Neural progenitor cell (in vitro differentiated cells): ENCODE results near the gene CHIA. TPM values are rescaled to one million over a fixed set of nuclear protein-coding genes. Genes with fewer than 3 reads are reported as not detected.
A peak's percentile ranks its signal among the peaks of the same experiment; 100 is the strongest.
"Not testable (repeated sequence)": the region's sequence is repeated elsewhere in the genome, so short reads cannot be mapped to it uniquely, and the experiment has no call there.

Experiments used
- DNase-seq: peaks from one replicate; pipeline ENCODE4 v3.0.0-alpha.2; 2016; ENCODE audit warnings: low spot score
- H2AFZ ChIP-seq: fragments of 200-600 bp; sonication (generic); replicated peaks from 2 replicates; pipeline ENCODE4 v1.6.1; 2016; ENCODE audit warnings: antibody characterized with exemption
- H3F3A ChIP-seq: fragments of 200-600 bp; sonication (generic); 2 replicates; pipeline ENCODE4 v1.6.1; 2016; ENCODE audit warnings: antibody characterized with exemption, low read depth
- H3K27ac ChIP-seq: fragments of 200-600 bp; sonication (generic); 2 replicates; pipeline ENCODE4 v1.5.1; 2016; ENCODE audit warnings: mild to moderate bottlenecking
- H3K27me3 ChIP-seq: fragments of 200-600 bp; sonication (generic); 2 replicates; pipeline ENCODE4 v1.6.1; 2016; ENCODE audit warnings: mild to moderate bottlenecking, moderate library complexity
- H3K36me3 ChIP-seq: fragments of 200-600 bp; sonication (generic); 2 replicates; pipeline ENCODE4 v1.5.1; 2016
- H3K4me1 ChIP-seq: fragments of 200-600 bp; sonication (generic); 2 replicates; pipeline ENCODE4 v1.6.1; 2016; ENCODE audit warnings: mixed run types
- H3K4me2 ChIP-seq: fragments of 200-600 bp; sonication (generic); 2 replicates; pipeline ENCODE4 v1.6.1; 2016
- H3K4me3 ChIP-seq: fragments of 200-600 bp; sonication (generic); 2 replicates; pipeline ENCODE4 v1.5.1; 2016
- H3K79me2 ChIP-seq: fragments of 200-600 bp; sonication (generic); 2 replicates; pipeline ENCODE4 v1.6.1; 2016; ENCODE audit warnings: low read depth
- H3K9ac ChIP-seq: fragments of 200-600 bp; sonication (generic); 2 replicates; pipeline ENCODE4 v1.6.1; 2016
- H3K9me3 ChIP-seq: fragments of 200-600 bp; sonication (generic); 2 replicates; pipeline ENCODE4 v1.5.1; 2016; ENCODE audit warnings: low read depth
- H4K20me1 ChIP-seq: fragments of 200-600 bp; sonication (generic); 2 replicates; pipeline ENCODE4 v1.6.1; 2016; ENCODE audit warnings: low read depth
- H3K27ac Mint-ChIP-seq: 3 replicates; pipeline ENCODE4 v1.8.0; 2021; ENCODE audit warnings: mixed read lengths
- H3K27me3 Mint-ChIP-seq: 2 replicates; pipeline ENCODE4 v1.8.0; 2022; ENCODE audit warnings: low read depth, mild to moderate bottlenecking, inconsistent platforms, moderate library complexity, mixed read lengths; ENCODE audit not compliant: insufficient read depth
- H3K36me3 Mint-ChIP-seq: 3 replicates; pipeline ENCODE4 v1.8.0; 2021; ENCODE audit warnings: mixed read lengths
- H3K4me1 Mint-ChIP-seq: 3 replicates; pipeline ENCODE4 v1.8.0; 2021; ENCODE audit warnings: mixed read lengths
- H3K4me3 Mint-ChIP-seq: 3 replicates; pipeline ENCODE4 v1.8.0; 2021; ENCODE audit warnings: mild to moderate bottlenecking, moderate library complexity, mixed read lengths
- H3K9me3 Mint-ChIP-seq: 3 replicates; pipeline ENCODE4 v1.8.0; 2020; ENCODE audit warnings: mixed read lengths
- CTCF ChIP-seq: fragments of 200-600 bp; sonication (generic); IDR thresholded peaks from 2 replicates; pipeline ENCODE4 v1.5.1; 2017; ENCODE audit warnings: antibody characterized with exemption, mild to moderate bottlenecking
- EZH2 ChIP-seq: fragments of 200-600 bp; sonication (generic); IDR thresholded peaks from 2 replicates; pipeline ENCODE4 v1.6.1; 2017; ENCODE audit warnings: antibody characterized with exemption, mild to moderate bottlenecking, moderate library complexity
- total RNA-seq: library from RNA; depleted of rRNA; stranded (reverse); fragments of >200 nt; gene quantifications from 2 replicates; pipeline ENCODE4 v1.2.3, GENCODE V29; 2015; ENCODE audit warnings: low replicate concordance

The CHIA gene
- total RNA-seq, 1 donor from 2014 or later = not detected

GRCh38 chr1:111334169-111334568 is 43.5 kb downstream of the CHIA start:
- no peaks in the 10 kb centered on the region for H3K27me3 ChIP-seq
- H3K9ac ChIP-seq = no peak overlapping the region
- no peak overlapping the region for H3K4me2 ChIP-seq
- no peaks in the 10 kb centered on the region for H4K20me1 ChIP-seq
- no peak overlapping the region for H2AFZ ChIP-seq
- no peak for TF ChIP-seq EZH2
- TF ChIP-seq CTCF = peak; percentile 74
- Mint-ChIP-seq H3K36me3 (no peaks in the 10 kb centered on the region), H3K4me3 (no peak overlapping the region), H3K27ac (no peak overlapping the region), H3K4me1 (no peaks in the 10 kb centered on the region), H3K27me3 (no peaks in the 10 kb centered on the region), H3K9me3 (peaks cover 20% of the 10 kb centered on the region)
- no peaks in the 10 kb centered on the region for H3K36me3 ChIP-seq
- no peaks in the 10 kb centered on the region for H3K9me3 ChIP-seq
- H3K27ac ChIP-seq = no peak overlapping the region
- H3K4me1 ChIP-seq = no peaks in the 10 kb centered on the region
- H3K4me3 ChIP-seq = no peak overlapping the region
- H3K79me2 ChIP-seq = no peaks in the 10 kb centered on the region
- DNase-seq = peak; percentile 64
- H3F3A ChIP-seq = no peaks in the 10 kb centered on the region

GRCh38 chr1:111335214-111335877 is 44.7 kb downstream of the CHIA start:
- not testable (repeated sequence) for H3K36me3 ChIP-seq, H4K20me1 ChIP-seq, H3K9ac ChIP-seq, DNase-seq, H3K79me2 ChIP-seq, H3K27ac Mint-ChIP-seq, H3K4me2 ChIP-seq, H3K27me3 Mint-ChIP-seq, H3K4me3 ChIP-seq, H3K27me3 ChIP-seq, H3K27ac ChIP-seq, H3K4me1 ChIP-seq, H2AFZ ChIP-seq, H3K36me3 Mint-ChIP-seq, H3K9me3 ChIP-seq, H3K4me1 Mint-ChIP-seq, H3K4me3 Mint-ChIP-seq, H3F3A ChIP-seq
- H3K9me3 Mint-ChIP-seq = peaks cover 16% of the 10 kb centered on the region

GRCh38 chr1:111338849-111339248 is 48.2 kb downstream of the CHIA start:
- H3K79me2 ChIP-seq, DNase-seq, H3K36me3 Mint-ChIP-seq, H2AFZ ChIP-seq, H3K4me1 ChIP-seq, H3K27me3 Mint-ChIP-seq, H4K20me1 ChIP-seq, H3K9me3 ChIP-seq, H3K27me3 ChIP-seq, H3K4me1 Mint-ChIP-seq, H3K9ac ChIP-seq, H3K4me3 Mint-ChIP-seq, H3F3A ChIP-seq, H3K27ac Mint-ChIP-seq, H3K4me2 ChIP-seq, H3K36me3 ChIP-seq, H3K27ac ChIP-seq, H3K4me3 ChIP-seq: not testable (repeated sequence)
- H3K9me3 Mint-ChIP-seq = peaks cover 11% of the 10 kb centered on the region

- peak; percentile 98 for DNase-seq
- no peaks in the 10 kb centered on the region for H3K36me3 ChIP-seq
- peak overlapping the region; percentile 74 for H3K4me3 ChIP-seq
- TF ChIP-seq CTCF (peak; percentile 42), EZH2 (no peak)
- H3K27ac ChIP-seq = peak overlapping the region; percentile 61
- Mint-ChIP-seq H3K27ac (peak overlapping the region; percentile 99), H3K4me3 (peak overlapping the region; percentile 91), H3K4me1 (peaks cover 6% of the 10 kb centered on the region), H3K36me3 (no peaks in the 10 kb centered on the region), H3K9me3 (no peaks in the 10 kb centered on the region), H3K27me3 (peaks cover 10% of the 10 kb centered on the region)
- H3K27me3 ChIP-seq = peaks cover 10% of the 10 kb centered on the region
- no peaks in the 10 kb centered on the region for H4K20me1 ChIP-seq
- H3F3A ChIP-seq = peaks cover 15% of the 10 kb centered on the region
- peaks cover 11% of the 10 kb centered on the region for H3K4me1 ChIP-seq
- no peak overlapping the region for H3K9ac ChIP-seq
- H3K79me2 ChIP-seq = no peaks in the 10 kb centered on the region
- peak overlapping the region; percentile 97 for H2AFZ ChIP-seq
- peak overlapping the region; percentile 83 for H3K4me2 ChIP-seq
- H3K9me3 ChIP-seq = no peaks in the 10 kb centered on the region
These were observed 55.6 kb downstream of the CHIA start for GRCh38 chr1:111346089-111346885.
